Stimulated activated CD8-positive, alpha-beta memory T cell treated with anti-CD3 and anti-CD28 coated beads, Interleukin-2, amount 100 ng/mL, for 48 hours (primary cell): ENCODE results near the gene PRKCSH.
"Not testable (repeated sequence)": the region's sequence is repeated elsewhere in the genome, so short reads cannot be mapped to it uniquely, and the experiment has no call there.

Experiments used
- DNase-seq, 2 donors: peaks; one replicate each; pipeline ENCODE4 v3.0.0-alpha.2; 2020; ENCODE audit warnings: low read depth in 2 of 2

PRKCSH gene

DNA sequence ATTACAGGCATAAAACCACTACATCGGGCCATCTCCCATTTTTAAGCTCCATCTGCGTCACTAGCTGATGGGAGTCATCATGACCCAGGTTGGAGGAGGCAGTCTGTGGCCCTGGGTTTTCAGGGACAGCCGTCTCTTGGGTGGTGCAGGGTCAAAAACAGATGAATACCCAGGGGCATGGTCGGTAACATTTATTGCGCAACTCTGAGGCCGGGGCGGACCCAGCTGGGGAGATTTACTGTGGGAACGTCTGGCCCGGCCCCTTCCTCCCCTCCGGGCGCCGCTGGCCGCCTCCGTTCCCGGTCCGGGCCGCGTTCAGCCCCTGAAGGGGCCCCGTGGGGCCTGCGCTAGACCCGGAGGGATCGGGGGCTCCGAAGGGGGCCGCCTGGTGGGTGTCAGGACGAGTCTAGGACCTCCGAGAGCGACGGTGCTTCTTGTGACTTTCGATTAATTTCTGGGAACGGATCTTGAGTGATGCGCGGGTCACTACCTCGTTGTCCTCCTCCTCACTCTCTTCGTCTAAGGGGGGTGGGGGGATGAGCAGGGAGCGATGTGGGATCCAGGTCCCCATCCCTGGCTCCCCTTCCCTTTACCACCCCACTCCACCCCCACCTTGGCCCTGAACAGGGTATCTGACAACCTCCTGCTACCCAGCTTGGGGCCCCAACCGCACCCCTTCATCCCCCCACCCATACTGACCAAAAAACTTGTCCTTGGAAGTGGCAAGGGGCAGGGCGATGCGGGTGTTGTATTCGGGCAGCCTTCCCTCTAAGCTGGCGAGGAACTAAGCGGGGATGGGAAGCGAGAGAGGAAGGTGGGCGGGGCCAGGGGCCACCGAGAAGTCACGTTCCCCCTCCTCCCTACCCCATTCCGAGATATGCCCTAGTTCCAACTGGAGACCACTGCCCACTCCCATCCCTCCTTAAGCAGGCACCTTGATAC, 14.7 kb upstream of the PRKCSH start:
- no peak for DNase-seq

DNA sequence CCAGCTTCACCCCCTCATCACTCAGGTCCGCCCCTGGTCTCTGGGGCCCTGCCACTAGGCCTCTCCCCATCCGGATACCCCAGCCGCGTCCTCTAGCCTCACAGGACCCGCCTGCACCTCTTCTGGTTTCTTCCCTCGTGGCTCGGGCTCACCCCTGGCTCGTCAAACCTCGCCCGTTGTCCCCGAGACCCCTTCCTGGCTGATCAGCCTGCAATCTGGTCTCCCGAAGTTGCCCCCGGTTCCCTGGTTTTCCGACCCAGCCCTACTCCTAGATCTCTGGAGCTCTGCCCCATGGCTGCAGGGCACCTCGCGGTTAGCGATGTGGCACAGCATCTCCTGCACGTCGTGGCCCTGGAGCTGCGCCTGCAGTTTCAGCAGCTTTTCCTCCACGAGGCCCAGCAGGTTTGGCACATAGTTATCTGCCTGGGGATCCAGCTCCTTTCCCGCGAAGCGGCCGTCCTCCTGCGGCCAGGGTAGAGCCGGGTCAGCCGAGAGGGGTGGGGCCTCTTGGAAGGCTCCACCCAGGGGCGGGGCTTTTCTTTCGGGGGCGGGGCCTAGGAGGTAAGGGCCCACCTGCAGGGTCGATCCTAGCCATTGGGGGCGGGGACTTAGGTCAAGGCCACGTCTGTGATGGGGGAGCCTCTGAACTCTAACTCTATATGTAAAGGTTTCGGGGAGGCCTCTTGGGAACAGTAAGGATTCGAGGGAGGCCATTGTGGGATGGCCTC, 13.9 kb upstream of the PRKCSH start:
- DNase-seq, result peak in 1 of 2 donors; percentile 52

GRCh38 chr19:11422163-11423065, 13.0 kb upstream of the PRKCSH start:
- peak; percentile 64 to 73 for DNase-seq

DNA sequence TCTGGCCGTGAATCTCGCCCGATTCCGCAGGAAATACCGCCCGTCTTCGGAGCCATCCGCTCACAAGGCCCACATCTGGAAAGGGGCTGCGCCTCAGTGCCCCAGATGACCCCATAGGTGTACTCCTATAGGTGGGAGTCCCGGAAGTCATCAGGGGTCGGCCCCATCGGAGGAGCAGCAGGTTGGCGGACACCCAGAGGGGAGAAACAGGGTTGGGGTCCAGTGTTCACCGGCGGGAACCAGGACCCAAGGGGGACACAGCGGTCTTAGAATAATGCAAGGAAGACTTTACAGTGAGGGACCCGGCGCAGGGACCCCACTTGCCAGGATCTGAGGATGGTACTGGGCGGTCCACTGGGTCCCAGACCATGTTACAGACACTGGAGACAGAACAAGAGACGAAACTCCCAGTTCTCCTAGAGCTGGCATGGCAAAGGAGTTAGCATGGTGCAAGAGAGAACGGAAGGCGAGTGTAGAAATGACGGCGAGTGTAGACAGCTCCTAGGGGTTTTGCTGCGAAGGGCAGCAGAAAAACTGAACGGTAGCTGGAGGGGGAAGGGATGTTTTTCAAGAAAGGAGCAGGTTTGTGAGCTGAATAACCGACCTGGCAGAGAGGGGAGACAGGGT, 12.2 kb upstream of the PRKCSH start:
- DNase-seq, result no peak

GRCh38 chr19:11423791-11424181, 11.6 kb upstream of the PRKCSH start:
- DNase-seq, result no peak

GRCh38 chr19:11425719-11426457, 9.5 kb upstream of the PRKCSH start:
- DNase-seq, result no peak

DNA sequence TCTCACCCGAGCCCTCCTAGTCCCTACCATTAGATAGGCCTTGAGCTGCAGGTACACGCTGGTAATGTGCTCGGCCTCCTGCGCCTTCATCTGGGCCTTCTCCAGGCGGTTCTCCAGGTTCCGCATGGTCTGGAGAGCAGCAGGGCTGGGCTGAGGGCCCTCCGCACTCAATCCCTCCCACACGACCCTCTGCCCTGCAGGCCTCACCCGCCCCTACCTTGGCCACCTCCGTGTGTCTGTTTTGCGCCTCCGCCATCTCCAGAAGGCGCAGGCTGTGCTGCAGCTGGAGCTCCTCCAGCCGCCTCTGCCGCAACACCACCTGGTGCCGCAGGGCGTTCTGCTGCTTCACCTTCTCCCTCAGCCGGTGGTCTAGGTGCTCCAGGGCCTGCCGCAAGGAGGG, 8.8 kb upstream of the PRKCSH start:
- DNase-seq, result no peak

GRCh38 chr19:11433526-11433925, 1.9 kb upstream of the PRKCSH start:
- not testable (repeated sequence) for DNase-seq

GRCh38 chr19:11434703-11435056, 755 bp upstream of the PRKCSH start:
- no peak for DNase-seq

GRCh38 chr19:11435833-11436313, 438 bp downstream of the PRKCSH start:
- no peak for DNase-seq

GRCh38 chr19:11437955-11438354, 2.5 kb downstream of the PRKCSH start:
- DNase-seq, result no peak

DNA sequence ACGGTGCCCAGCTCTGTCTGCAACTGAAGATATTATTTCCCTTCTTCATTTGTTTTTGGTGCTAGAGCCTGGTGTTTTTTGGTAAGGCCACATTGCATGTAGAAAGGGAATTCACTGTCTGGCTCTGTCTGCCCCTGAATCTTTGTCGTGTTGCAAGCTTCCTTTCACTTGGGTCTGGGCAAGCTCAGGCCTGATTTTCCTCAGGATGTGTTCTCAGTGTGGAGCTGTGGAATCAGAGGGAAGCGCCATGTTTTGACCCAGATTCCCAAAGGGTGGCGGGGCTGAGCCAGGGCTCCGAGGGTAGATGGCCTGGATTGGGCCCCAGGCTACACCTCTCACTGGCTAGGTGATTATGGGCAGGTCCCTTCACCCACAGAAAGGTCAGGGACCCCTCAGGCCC, 8.6 kb downstream of the PRKCSH start:
- DNase-seq, result no peak

DNA sequence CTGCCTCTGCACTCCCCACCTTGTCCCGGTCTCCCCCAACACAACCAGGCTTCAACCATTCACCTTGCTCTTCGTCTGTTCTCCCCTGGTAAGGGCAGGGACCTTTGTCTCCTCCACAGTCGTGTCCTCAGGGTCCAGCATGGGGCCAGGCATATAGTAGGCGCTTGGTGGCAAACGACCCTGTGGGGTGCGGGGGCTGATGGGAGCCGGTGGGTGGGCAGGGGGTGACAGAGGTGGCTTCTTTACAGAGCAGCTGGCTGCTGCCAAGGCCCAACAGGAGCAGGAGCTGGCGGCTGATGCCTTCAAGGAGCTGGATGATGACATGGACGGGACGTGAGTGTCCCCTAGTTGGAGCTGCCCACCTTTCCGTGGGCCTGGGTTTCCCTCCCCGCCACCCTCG, 9.7 kb downstream of the PRKCSH start:
- no peak for DNase-seq

GRCh38 chr19:11446271-11446651, 10.8 kb downstream of the PRKCSH start:
- no peak for DNase-seq

- peak in 1 of 2 donors; percentile 33 for DNase-seq
Measured at GRCh38 chr19:11446652-11447301, 11.3 kb downstream of the PRKCSH start.

GRCh38 chr19:11447347-11448262, 12.2 kb downstream of the PRKCSH start:
- DNase-seq, result no peak

DNA sequence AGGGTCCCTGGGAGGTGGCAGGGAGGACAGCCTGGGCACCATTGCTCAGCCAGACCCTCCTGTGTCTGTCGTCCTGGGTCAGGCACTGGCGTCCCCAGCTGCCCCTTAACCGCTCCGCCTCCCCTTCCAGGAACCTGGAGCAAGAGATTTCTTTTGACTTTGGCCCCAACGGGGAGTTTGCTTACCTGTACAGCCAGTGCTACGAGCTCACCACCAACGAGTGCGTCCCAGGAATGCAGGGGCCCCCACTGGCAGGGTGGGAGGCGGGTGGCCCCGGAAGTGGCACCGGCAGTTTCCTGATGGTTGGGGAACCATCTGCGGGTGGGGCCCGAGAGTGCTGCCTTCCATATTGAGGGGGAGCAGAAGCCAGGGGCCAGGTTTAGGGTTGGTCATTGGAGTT, 13.0 kb downstream of the PRKCSH start:
- no peak for DNase-seq

- DNase-seq, result no peak
Measured at GRCh38 chr19:11448923-11449554, 13.6 kb downstream of the PRKCSH start.
